Neural progenitor cell (in vitro differentiated cells): ENCODE data around the gene CYP4F12. TPM values are rescaled to one million over a fixed set of nuclear protein-coding genes. Genes with fewer than 3 reads are reported as not detected.

Experiments used
- DNase-seq: peaks from one replicate; pipeline ENCODE4 v3.0.0-alpha.2; 2016; ENCODE audit warnings: low spot score
- H2AFZ ChIP-seq: fragments of 200-600 bp; sonication (generic); replicated peaks from 2 replicates; pipeline ENCODE4 v1.6.1; 2016; ENCODE audit warnings: antibody characterized with exemption
- H3F3A ChIP-seq: fragments of 200-600 bp; sonication (generic); 2 replicates; pipeline ENCODE4 v1.6.1; 2016; ENCODE audit warnings: antibody characterized with exemption, low read depth
- H3K27ac ChIP-seq: fragments of 200-600 bp; sonication (generic); 2 replicates; pipeline ENCODE4 v1.5.1; 2016; ENCODE audit warnings: mild to moderate bottlenecking
- H3K27me3 ChIP-seq: fragments of 200-600 bp; sonication (generic); 2 replicates; pipeline ENCODE4 v1.6.1; 2016; ENCODE audit warnings: mild to moderate bottlenecking, moderate library complexity
- H3K36me3 ChIP-seq: fragments of 200-600 bp; sonication (generic); 2 replicates; pipeline ENCODE4 v1.5.1; 2016
- H3K4me1 ChIP-seq: fragments of 200-600 bp; sonication (generic); 2 replicates; pipeline ENCODE4 v1.6.1; 2016; ENCODE audit warnings: mixed run types
- H3K4me2 ChIP-seq: fragments of 200-600 bp; sonication (generic); 2 replicates; pipeline ENCODE4 v1.6.1; 2016
- H3K4me3 ChIP-seq: fragments of 200-600 bp; sonication (generic); 2 replicates; pipeline ENCODE4 v1.5.1; 2016
- H3K79me2 ChIP-seq: fragments of 200-600 bp; sonication (generic); 2 replicates; pipeline ENCODE4 v1.6.1; 2016; ENCODE audit warnings: low read depth
- H3K9ac ChIP-seq: fragments of 200-600 bp; sonication (generic); 2 replicates; pipeline ENCODE4 v1.6.1; 2016
- H3K9me3 ChIP-seq: fragments of 200-600 bp; sonication (generic); 2 replicates; pipeline ENCODE4 v1.5.1; 2016; ENCODE audit warnings: low read depth
- H4K20me1 ChIP-seq: fragments of 200-600 bp; sonication (generic); 2 replicates; pipeline ENCODE4 v1.6.1; 2016; ENCODE audit warnings: low read depth
- H3K27ac Mint-ChIP-seq: 3 replicates; pipeline ENCODE4 v1.8.0; 2021; ENCODE audit warnings: mixed read lengths
- H3K27me3 Mint-ChIP-seq: 2 replicates; pipeline ENCODE4 v1.8.0; 2022; ENCODE audit warnings: low read depth, mild to moderate bottlenecking, inconsistent platforms, moderate library complexity, mixed read lengths; ENCODE audit not compliant: insufficient read depth
- H3K36me3 Mint-ChIP-seq: 3 replicates; pipeline ENCODE4 v1.8.0; 2021; ENCODE audit warnings: mixed read lengths
- H3K4me1 Mint-ChIP-seq: 3 replicates; pipeline ENCODE4 v1.8.0; 2021; ENCODE audit warnings: mixed read lengths
- H3K4me3 Mint-ChIP-seq: 3 replicates; pipeline ENCODE4 v1.8.0; 2021; ENCODE audit warnings: mild to moderate bottlenecking, moderate library complexity, mixed read lengths
- H3K9me3 Mint-ChIP-seq: 3 replicates; pipeline ENCODE4 v1.8.0; 2020; ENCODE audit warnings: mixed read lengths
- EZH2 ChIP-seq: fragments of 200-600 bp; sonication (generic); IDR thresholded peaks from 2 replicates; pipeline ENCODE4 v1.6.1; 2017; ENCODE audit warnings: antibody characterized with exemption, mild to moderate bottlenecking, moderate library complexity
- EZH2phosphoT487 ChIP-seq: fragments of 200-600 bp; sonication (generic); IDR thresholded peaks from 2 replicates; pipeline ENCODE4 v1.6.1; 2017; ENCODE audit warnings: antibody characterized with exemption
- total RNA-seq: library from RNA; depleted of rRNA; stranded (reverse); fragments of >200 nt; gene quantifications from 2 replicates; pipeline ENCODE4 v1.2.3, GENCODE V29; 2015; ENCODE audit warnings: low replicate concordance
- TF ChIP-seq, protein P1 (sequence below): fragments of 200-600 bp; sonication (generic); IDR thresholded peaks from 2 replicates; pipeline ENCODE4 v1.5.1; 2017; ENCODE audit warnings: antibody characterized with exemption, mild to moderate bottlenecking

Gene CYP4F12
- total RNA-seq, 1 donor from 2014 or later, result not detected

DNA sequence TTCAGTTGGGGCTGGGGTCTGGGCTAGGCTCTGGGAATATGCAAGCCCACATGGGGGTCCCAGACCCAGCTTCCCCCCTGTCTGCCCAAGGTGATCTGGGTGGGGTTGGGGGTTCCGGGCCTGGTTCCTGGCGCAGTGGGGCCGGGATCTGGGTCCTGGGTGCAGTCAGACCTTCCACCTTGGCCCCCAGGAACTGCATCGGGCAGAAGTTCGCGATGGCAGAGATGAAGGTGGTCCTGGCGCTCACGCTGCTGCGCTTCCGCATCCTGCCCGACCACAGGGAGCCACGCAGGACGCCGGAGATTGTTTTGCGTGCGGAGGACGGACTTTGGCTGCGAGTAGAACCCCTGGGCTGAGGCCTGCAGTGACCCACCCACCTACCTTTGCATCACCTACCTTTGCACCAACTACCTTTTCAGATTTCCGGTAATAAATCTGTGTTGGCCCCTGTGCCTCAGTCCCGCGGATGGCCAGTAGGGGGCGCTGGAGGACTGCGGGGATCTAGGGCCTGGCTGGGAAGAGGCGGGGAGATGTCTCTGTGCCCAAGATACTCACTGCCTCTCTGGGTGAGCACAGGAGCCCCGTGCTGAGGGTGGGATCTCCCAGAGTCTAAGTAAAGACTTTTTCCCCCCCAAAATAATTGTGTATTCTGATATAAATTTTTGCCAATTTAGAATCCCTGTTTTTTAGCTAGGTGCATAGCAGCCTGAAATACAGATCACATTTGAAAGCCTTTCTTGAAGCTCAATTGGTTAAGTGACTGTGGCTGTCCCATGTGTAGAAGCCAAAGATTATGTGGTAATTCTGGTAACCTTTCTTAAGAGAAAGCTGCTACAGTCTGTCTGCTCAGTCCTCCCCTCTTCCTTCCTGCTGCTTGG, 43.6 kb upstream of the CYP4F12 start:
- DNase-seq, result peak; percentile 5
- Mint-ChIP-seq H3K9me3 (peaks cover 2% of the 10 kb centered on the region), H3K4me3 (no peak overlapping the region), H3K27ac (no peak overlapping the region), H3K36me3 (no peaks in the 10 kb centered on the region), H3K27me3 (no peaks in the 10 kb centered on the region), H3K4me1 (no peaks in the 10 kb centered on the region)
- Histone ChIP-seq H3F3A (no peaks in the 10 kb centered on the region), H3K27me3 (no peaks in the 10 kb centered on the region), H3K27ac (no peak overlapping the region), H2AFZ (no peak overlapping the region), H4K20me1 (no peaks in the 10 kb centered on the region), H3K4me1 (no peaks in the 10 kb centered on the region), H3K79me2 (no peaks in the 10 kb centered on the region), H3K9me3 (peaks cover 18% of the 10 kb centered on the region), H3K4me2 (no peak overlapping the region), H3K36me3 (no peaks in the 10 kb centered on the region), H3K4me3 (no peak overlapping the region), H3K9ac (no peak overlapping the region)
- TF ChIP-seq EZH2 (no peak), EZH2phosphoT487 (no peak)
- TF ChIP-seq, protein P1, sequence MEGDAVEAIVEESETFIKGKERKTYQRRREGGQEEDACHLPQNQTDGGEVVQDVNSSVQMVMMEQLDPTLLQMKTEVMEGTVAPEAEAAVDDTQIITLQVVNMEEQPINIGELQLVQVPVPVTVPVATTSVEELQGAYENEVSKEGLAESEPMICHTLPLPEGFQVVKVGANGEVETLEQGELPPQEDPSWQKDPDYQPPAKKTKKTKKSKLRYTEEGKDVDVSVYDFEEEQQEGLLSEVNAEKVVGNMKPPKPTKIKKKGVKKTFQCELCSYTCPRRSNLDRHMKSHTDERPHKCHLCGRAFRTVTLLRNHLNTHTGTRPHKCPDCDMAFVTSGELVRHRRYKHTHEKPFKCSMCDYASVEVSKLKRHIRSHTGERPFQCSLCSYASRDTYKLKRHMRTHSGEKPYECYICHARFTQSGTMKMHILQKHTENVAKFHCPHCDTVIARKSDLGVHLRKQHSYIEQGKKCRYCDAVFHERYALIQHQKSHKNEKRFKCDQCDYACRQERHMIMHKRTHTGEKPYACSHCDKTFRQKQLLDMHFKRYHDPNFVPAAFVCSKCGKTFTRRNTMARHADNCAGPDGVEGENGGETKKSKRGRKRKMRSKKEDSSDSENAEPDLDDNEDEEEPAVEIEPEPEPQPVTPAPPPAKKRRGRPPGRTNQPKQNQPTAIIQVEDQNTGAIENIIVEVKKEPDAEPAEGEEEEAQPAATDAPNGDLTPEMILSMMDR, result peak; percentile 61

DNA sequence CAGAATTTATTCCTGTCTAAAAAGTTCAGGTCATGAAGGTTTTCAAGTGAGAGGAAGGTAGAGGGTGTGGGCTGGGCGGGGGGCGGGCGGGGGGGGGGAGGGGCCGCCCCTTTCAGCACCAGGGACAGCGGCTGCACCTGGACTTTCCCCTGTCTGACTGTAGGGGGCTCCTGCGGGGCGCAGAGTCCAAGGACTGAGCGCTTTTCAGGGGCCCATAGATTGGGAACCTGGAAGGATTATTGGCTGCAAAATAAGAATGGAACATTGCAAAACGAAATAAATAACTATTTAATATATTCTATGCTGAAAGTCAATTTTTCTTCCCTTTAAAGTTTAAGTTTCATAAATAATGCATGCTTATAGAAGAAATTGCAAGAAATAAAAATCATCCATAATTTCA, 41.1 kb upstream of the CYP4F12 start:
- H3K9me3 ChIP-seq, result peaks cover 18% of the 10 kb centered on the region
- no peak overlapping the region for H3K4me3 Mint-ChIP-seq
- H3K36me3 Mint-ChIP-seq, result no peaks in the 10 kb centered on the region
- no peaks in the 10 kb centered on the region for H3K27me3 ChIP-seq
- H3K36me3 ChIP-seq, result no peaks in the 10 kb centered on the region
- no peak overlapping the region for H3K27ac ChIP-seq
- TF ChIP-seq, protein P1, result peak; percentile 23
- no peak for TF ChIP-seq EZH2
- H3K4me1 Mint-ChIP-seq, result no peaks in the 10 kb centered on the region
- H3K9me3 Mint-ChIP-seq, result peaks cover 5% of the 10 kb centered on the region
- H4K20me1 ChIP-seq, result no peaks in the 10 kb centered on the region
- H3K79me2 ChIP-seq, result no peaks in the 10 kb centered on the region
- H2AFZ ChIP-seq, result no peak overlapping the region
- H3F3A ChIP-seq, result no peaks in the 10 kb centered on the region
- peak; percentile 6 for DNase-seq
- no peak overlapping the region for H3K4me2 ChIP-seq
- no peak overlapping the region for H3K9ac ChIP-seq
- H3K4me1 ChIP-seq, result no peaks in the 10 kb centered on the region
- no peaks in the 10 kb centered on the region for H3K27me3 Mint-ChIP-seq
- H3K4me3 ChIP-seq, result no peak overlapping the region
- H3K27ac Mint-ChIP-seq, result no peak overlapping the region

DNA sequence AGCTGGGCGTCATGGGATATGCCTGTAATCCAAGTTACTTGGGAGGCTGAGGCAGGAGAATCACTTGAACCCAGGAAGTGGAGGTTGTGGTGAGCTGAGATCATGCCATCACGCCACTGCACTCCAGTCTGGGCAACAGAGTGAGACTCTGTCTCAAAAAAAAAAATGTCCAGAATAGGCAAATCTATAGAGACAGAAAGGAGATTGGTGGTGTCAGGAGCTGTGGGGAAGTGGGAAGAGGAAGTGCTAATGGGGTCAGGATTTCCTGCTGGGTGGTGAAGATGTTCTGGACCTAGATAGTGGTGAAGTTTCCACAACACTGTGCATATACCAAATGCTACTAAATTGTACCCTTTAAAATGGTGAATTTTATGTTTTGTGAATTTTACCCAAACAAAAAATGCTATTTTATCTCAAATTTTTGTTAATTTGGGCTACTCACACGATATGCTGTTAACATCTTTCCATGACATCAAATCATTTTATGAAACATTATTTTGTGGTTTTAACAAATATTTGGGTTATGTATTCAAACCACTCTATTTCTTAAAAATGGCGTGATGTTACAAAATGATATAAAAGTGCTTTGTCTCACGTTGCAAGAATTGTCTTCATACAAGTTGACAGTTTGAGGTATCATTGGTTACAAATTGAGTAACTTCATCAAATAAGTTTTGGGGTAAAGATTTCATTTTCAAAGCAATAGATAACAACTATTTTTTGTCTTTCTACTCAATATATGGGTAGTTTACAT, 39.6 kb upstream of the CYP4F12 start:
- H3K4me2 ChIP-seq, result no peak overlapping the region
- no peak overlapping the region for H3K9ac ChIP-seq
- no peaks in the 10 kb centered on the region for H4K20me1 ChIP-seq
- Mint-ChIP-seq H3K9me3 (peaks cover 7% of the 10 kb centered on the region), H3K4me1 (no peaks in the 10 kb centered on the region), H3K36me3 (no peaks in the 10 kb centered on the region), H3K4me3 (no peak overlapping the region), H3K27me3 (peaks cover 2% of the 10 kb centered on the region), H3K27ac (no peak overlapping the region)
- no peaks in the 10 kb centered on the region for H3F3A ChIP-seq
- H3K79me2 ChIP-seq, result no peaks in the 10 kb centered on the region
- no peaks in the 10 kb centered on the region for H3K27me3 ChIP-seq
- no peaks in the 10 kb centered on the region for H3K4me1 ChIP-seq
- H3K9me3 ChIP-seq, result peaks cover 23% of the 10 kb centered on the region
- no peak overlapping the region for H3K27ac ChIP-seq
- H3K4me3 ChIP-seq, result no peak overlapping the region
- TF ChIP-seq EZH2phosphoT487 (no peak), EZH2 (no peak)
- TF ChIP-seq, protein P1, result no peak
- no peak overlapping the region for H2AFZ ChIP-seq
- no peak for DNase-seq
- H3K36me3 ChIP-seq, result no peaks in the 10 kb centered on the region
